ENCODE results near the gene ATP8B3. TPM values are rescaled to one million over a fixed set of nuclear protein-coding genes. Genes with fewer than 3 reads are reported as not detected.

ATP8B3 gene
- polyA plus RNA-seq, 2 of the 4 experiments (the other 2 are of a cell fraction), result 2.7 to 3.9 TPM

DNA sequence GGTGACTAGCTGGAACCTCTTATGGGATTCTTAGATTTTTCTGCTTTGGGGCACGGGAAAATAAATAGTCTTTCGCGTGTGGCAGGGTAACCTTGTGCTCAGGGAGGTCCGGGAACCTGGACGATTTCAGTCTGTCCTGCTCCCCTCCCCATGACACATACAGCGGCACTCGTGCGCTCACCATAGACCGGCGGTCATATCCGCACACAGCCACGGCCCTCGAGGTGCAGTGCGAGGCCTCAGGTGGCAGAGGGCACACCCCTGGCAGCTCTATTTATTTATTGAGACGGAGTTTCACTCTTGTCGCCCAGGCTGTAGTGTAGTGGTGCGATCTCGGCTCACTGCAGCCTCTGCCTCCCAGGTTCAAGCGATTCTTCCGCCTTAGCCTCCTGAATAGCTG lies 55.8 kb downstream of the ATP8B3 start:
- FAIRE-seq (no peak), ATAC-seq (peak in 1 of 2 experiments; percentile 18; a peak in 3 of 6 replicates), DNase-seq (ENCODE audit: low read depth in 1 of 2, low spot score in 1 of 2) (no peak)
- Histone ChIP-seq H3K9me3 (no peaks in the 10 kb centered on the region), H3K4me2 (no peak overlapping the region), H3K4me1 (peaks cover 10% of the 10 kb centered on the region; the same call in 2 of the 3 replicates), H3K27ac (no peak overlapping the region), H3K4me3 (no peak overlapping the region)
- ChIA-PET CTCF (interaction anchor here (1.2 to 3.2 kb wide), 2 partner anchors 10 to 84 kb away, joined by 5 to 16 read pairs; no protein-coding TSS in a partner anchor), POLR2A (no interaction called here)
- WGBS (ENCODE audit: missing lambda C conversion rate), result 4% methylated on average over 14 of the region's 20 CpGs
- TF ChIP-seq ESRRA (IDR thresholded peaks at IDR 0.05; ENCODE audit: borderline replicate concordance, low read length) (no peak), EHF (CRISPR knock-in tag; IDR thresholded peaks at IDR 0.05) (no peak), ZNF302 (CRISPR knock-in tag; IDR thresholded peaks at IDR 0.05) (no peak), JUN (IDR thresholded peaks at IDR 0.05) (no peak), JUNB (IDR thresholded peaks at IDR 0.05) (no peak), EP300 (IDR thresholded peaks at IDR 0.05) (no peak), NPAS2 (CRISPR knock-in tag; IDR thresholded peaks at IDR 0.05; ENCODE audit: borderline replicate concordance) (no peak), NFE2L2 (conservative IDR thresholded peaks at IDR 0.05; ENCODE audit: low read length) (no peak), PHF8 (IDR thresholded peaks at IDR 0.05; ENCODE audit: borderline replicate concordance, low read depth) (no peak), ZSCAN20 (CRISPR knock-in tag; IDR thresholded peaks at IDR 0.05) (no peak), ZC3H11A (IDR thresholded peaks at IDR 0.05) (no peak)
- TF ChIP-seq, protein P1, sequence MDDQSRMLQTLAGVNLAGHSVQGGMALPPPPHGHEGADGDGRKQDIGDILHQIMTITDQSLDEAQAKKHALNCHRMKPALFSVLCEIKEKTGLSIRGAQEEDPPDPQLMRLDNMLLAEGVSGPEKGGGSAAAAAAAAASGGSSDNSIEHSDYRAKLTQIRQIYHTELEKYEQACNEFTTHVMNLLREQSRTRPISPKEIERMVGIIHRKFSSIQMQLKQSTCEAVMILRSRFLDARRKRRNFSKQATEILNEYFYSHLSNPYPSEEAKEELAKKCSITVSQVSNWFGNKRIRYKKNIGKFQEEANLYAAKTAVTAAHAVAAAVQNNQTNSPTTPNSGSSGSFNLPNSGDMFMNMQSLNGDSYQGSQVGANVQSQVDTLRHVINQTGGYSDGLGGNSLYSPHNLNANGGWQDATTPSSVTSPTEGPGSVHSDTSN (IDR thresholded peaks at IDR 0.05), result no peak
- TF ChIP-seq, protein P2, sequence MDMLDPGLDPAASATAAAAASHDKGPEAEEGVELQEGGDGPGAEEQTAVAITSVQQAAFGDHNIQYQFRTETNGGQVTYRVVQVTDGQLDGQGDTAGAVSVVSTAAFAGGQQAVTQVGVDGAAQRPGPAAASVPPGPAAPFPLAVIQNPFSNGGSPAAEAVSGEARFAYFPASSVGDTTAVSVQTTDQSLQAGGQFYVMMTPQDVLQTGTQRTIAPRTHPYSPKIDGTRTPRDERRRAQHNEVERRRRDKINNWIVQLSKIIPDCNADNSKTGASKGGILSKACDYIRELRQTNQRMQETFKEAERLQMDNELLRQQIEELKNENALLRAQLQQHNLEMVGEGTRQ (IDR thresholded peaks at IDR 0.05), result no peak
- TF ChIP-seq, protein P3, sequence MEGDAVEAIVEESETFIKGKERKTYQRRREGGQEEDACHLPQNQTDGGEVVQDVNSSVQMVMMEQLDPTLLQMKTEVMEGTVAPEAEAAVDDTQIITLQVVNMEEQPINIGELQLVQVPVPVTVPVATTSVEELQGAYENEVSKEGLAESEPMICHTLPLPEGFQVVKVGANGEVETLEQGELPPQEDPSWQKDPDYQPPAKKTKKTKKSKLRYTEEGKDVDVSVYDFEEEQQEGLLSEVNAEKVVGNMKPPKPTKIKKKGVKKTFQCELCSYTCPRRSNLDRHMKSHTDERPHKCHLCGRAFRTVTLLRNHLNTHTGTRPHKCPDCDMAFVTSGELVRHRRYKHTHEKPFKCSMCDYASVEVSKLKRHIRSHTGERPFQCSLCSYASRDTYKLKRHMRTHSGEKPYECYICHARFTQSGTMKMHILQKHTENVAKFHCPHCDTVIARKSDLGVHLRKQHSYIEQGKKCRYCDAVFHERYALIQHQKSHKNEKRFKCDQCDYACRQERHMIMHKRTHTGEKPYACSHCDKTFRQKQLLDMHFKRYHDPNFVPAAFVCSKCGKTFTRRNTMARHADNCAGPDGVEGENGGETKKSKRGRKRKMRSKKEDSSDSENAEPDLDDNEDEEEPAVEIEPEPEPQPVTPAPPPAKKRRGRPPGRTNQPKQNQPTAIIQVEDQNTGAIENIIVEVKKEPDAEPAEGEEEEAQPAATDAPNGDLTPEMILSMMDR (IDR thresholded peaks at IDR 0.05), result no peak

DNA sequence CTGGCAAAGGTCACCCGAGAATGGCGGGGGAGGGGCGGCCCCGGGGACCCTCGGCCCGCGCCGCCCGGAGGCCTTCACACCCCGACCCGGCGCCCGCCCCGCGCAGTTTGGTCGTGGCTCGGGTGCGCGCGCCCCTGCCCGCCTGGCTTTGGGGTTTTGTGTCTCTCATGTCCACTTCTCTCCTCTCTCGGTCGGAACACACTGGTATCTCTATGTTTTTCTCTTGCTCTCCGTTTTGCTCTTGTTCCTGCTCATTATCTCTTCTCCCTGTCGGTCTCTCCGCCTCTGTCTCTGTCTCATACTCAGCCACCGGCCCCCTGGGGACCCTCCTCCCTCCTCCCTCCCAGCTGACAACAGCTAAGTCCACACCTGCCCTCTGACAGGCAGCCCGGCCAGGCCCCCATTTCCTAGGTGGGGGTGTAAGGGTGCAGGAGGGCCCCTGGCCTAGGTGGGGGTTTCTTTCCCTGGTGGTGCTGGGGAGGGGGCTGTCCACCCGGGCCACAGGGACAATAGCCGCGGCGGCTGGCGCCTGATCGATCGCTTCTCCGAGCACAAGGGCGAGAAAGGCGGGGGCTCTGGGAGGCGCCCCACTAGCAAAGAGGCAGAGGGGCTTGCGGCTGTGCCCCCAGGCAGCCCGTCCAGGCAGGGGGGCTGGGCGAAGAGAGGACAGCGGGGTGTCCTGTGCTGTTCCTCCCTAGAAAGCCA lies 56.5 kb downstream of the ATP8B3 start:
- no peak overlapping the region for H3K27ac ChIP-seq
- ATAC-seq, result no peak
- no peak for FAIRE-seq
- ChIA-PET POLR2A (no interaction called here), CTCF (interaction anchor here (1.2 to 3.2 kb wide), 3 partner anchors 9 to 83 kb away, joined by 3 to 16 read pairs (median 7); no protein-coding TSS in a partner anchor)
- peaks cover 10% of the 10 kb centered on the region; the same call in 2 of the 3 replicates for H3K4me1 ChIP-seq
- H3K4me3 ChIP-seq, result no peak overlapping the region; the same call in 2 of the 3 replicates
- no peaks in the 10 kb centered on the region for H3K9me3 ChIP-seq
- WGBS (ENCODE audit: missing lambda C conversion rate), result 7% methylated on average over 12 of the region's 43 CpGs
- DNase-seq (ENCODE audit: low read depth in 1 of 2, low spot score in 1 of 2), result no peak
- peak overlapping the region; percentile 48; the same call in 2 of the 3 replicates for H3K4me2 ChIP-seq
- TF ChIP-seq RARB (CRISPR knock-in tag; IDR thresholded peaks at IDR 0.05) (no peak), CBX8 (IDR thresholded peaks at IDR 0.05) (no peak), RAD21 (conservative IDR thresholded peaks at IDR 0.05 in 1 of 2, IDR thresholded peaks at IDR 0.05 in 1 of 2) (no peak), HOXB5 (CRISPR knock-in tag; IDR thresholded peaks at IDR 0.05) (no peak), HOXA7 (CRISPR knock-in tag; IDR thresholded peaks at IDR 0.05) (no peak), MAFK (IDR thresholded peaks at IDR 0.05; ENCODE audit: partially characterized antibody) (no peak), NFE2L2 (conservative IDR thresholded peaks at IDR 0.05; ENCODE audit: low read length) (no peak), TFCP2L1 (CRISPR knock-in tag; IDR thresholded peaks at IDR 0.05) (no peak), FOXS1 (CRISPR knock-in tag; IDR thresholded peaks at IDR 0.05) (no peak), CBX2 (IDR thresholded peaks at IDR 0.05; ENCODE audit: borderline replicate concordance, low read depth) (no peak), ZC3H11A (IDR thresholded peaks at IDR 0.05) (no peak), EHMT2 (IDR thresholded peaks at IDR 0.05; ENCODE audit: low read depth) (no peak), FOSB (CRISPR knock-in tag; IDR thresholded peaks at IDR 0.05) (no peak)
- TF ChIP-seq, protein P3 (IDR thresholded peaks at IDR 0.05), result no peak
- TF ChIP-seq, protein P4, sequence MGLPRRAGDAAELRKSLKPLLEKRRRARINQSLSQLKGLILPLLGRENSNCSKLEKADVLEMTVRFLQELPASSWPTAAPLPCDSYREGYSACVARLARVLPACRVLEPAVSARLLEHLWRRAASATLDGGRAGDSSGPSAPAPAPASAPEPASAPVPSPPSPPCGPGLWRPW (IDR thresholded peaks at IDR 0.05), result no peak
- TF ChIP-seq, protein P5, sequence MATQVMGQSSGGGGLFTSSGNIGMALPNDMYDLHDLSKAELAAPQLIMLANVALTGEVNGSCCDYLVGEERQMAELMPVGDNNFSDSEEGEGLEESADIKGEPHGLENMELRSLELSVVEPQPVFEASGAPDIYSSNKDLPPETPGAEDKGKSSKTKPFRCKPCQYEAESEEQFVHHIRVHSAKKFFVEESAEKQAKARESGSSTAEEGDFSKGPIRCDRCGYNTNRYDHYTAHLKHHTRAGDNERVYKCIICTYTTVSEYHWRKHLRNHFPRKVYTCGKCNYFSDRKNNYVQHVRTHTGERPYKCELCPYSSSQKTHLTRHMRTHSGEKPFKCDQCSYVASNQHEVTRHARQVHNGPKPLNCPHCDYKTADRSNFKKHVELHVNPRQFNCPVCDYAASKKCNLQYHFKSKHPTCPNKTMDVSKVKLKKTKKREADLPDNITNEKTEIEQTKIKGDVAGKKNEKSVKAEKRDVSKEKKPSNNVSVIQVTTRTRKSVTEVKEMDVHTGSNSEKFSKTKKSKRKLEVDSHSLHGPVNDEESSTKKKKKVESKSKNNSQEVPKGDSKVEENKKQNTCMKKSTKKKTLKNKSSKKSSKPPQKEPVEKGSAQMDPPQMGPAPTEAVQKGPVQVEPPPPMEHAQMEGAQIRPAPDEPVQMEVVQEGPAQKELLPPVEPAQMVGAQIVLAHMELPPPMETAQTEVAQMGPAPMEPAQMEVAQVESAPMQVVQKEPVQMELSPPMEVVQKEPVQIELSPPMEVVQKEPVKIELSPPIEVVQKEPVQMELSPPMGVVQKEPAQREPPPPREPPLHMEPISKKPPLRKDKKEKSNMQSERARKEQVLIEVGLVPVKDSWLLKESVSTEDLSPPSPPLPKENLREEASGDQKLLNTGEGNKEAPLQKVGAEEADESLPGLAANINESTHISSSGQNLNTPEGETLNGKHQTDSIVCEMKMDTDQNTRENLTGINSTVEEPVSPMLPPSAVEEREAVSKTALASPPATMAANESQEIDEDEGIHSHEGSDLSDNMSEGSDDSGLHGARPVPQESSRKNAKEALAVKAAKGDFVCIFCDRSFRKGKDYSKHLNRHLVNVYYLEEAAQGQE (IDR thresholded peaks at IDR 0.05), result no peak
